NCI-H1694 (cell line): Measurements from ENCODE around the gene SYTL5.

ENCODE experiments used
- DNase-seq: peaks from one replicate; lab custom pipeline; 2025; lab: John Stamatoyannopoulos, UW

Gene SYTL5

GRCh38 chrX:38138900-38139299, 132.5 kb downstream of the SYTL5 start:
- DNase-seq: no peak

GRCh38 chrX:38142610-38143009, 136.3 kb downstream of the SYTL5 start:
- no peak for DNase-seq

DNA sequence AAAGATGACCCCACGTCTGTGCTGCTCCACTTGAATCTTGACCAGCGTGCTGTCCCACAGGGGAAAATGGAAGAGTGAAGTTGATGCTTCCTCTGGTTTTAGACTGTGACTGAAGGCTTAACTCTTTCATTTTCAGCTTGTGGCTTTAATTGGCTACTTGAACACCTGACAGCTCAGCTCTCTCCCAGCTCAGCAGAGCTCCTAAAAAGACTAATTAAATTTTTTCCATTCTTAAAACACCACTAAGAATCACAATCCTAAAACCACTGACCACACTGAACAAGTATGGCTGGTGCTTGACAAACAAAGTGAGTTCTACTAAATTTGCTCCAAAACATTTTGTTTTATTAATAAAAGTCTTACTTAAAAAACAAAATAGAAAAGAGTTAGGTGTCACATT, 142.7 kb downstream of the SYTL5 start:
- DNase-seq: no peak

DNA sequence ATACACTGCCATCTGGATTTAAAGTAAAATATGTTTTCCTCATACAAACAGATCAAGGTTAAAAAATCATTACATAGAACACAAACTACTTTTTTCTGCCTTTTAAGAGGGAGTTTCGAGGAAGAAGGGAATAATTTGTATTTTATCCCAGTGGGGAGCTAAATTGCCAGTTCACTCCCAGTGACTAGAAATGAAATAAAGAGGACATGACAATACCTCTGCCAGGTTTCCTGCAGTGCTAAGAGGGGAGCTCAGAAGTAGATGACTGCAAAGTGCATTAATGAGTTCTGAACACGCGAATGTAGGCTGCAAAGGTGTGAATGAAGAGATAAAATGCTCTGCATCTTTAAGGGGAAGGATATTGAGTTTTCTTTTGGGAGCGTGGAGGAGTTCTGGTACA, 144.6 kb downstream of the SYTL5 start:
- no peak for DNase-seq

GRCh38 chrX:38151441-38151840, 145.1 kb downstream of the SYTL5 start:
- DNase-seq: no peak

GRCh38 chrX:38154340-38154739, 148.0 kb downstream of the SYTL5 start:
- no peak for DNase-seq

DNA sequence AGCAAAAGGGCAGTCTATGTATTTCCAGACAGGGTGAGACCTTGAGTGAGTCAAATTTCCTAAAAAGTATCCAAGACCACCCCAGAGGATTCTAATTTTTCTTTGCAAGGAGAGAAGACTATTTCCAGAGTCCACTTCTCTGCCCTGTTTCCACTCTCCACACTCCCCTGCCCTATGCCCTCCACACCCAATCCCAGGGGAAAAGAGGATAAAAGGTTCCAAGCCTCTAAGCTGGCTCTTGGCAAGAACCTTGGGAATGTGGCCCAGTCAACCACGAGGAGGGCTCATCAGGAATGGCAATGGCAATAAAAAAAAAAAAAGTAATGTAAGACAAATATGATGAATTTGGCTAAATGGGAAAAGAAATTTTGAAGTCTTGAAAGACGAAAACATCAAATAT, 148.5 kb downstream of the SYTL5 start:
- no peak for DNase-seq

GRCh38 chrX:38156838-38157237, 150.5 kb downstream of the SYTL5 start:
- no peak for DNase-seq

- DNase-seq: no peak
Observed at GRCh38 chrX:38163193-38163592, 156.8 kb downstream of the SYTL5 start.

GRCh38 chrX:38165023-38165422, 158.7 kb downstream of the SYTL5 start:
- no peak for DNase-seq

DNA sequence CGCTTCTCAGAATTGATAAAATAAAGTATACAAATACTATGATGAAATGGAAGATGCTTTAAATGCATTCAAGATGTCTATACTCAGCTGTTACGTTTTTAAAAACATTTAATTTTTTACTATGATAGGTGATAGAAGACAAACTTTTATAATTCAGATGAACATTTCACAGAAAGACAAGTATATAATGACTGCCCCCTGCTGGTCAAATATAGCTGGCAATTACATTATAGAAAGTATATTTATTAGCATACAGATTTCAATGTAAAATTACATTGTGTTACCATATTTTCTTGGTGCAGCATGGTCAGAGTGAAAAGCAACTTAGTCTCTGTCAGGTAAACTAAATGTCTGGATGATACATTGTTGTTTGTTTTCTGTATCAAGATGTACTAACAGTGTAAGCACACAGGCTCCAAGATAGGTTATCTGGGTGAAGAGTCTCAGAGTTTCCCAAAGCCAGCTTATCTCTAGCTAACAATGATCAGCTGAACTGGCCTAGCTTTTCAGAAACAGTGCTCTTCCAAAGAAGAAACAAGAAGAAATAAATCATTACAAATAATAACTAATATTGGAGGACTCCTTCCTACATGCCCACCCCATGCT, 160.2 kb downstream of the SYTL5 start:
- DNase-seq: peak; percentile 73

GRCh38 chrX:38170556-38170955, 164.2 kb downstream of the SYTL5 start:
- DNase-seq: no peak

GRCh38 chrX:38172596-38172995, 166.2 kb downstream of the SYTL5 start:
- no peak for DNase-seq

- DNase-seq: peak; percentile 37
Observed at GRCh38 chrX:38175139-38175538, 168.8 kb downstream of the SYTL5 start.

- DNase-seq: no peak
Observed at GRCh38 chrX:38178396-38178795, 172.0 kb downstream of the SYTL5 start.
